H1 (cell line): ENCODE measurements around the gene ITGB7. TPM values are rescaled to one million over a fixed set of nuclear protein-coding genes. Genes with fewer than 3 reads are reported as not detected.

Source experiments
- CTCF ChIA-PET: fragments of 300-600 bp; sonication (Branson Sonifier 250); formaldehyde crosslinking; loops from one replicate; lab custom pipeline; 2021; ENCODE audit not compliant: partially characterized antibody; lab: Charles Lee
- POLR2A ChIA-PET: fragments of 300-600 bp; sonication (Branson Sonifier 250); formaldehyde crosslinking; loops from one replicate; lab custom pipeline; 2021; ENCODE audit warnings: inconsistent platforms; ENCODE audit not compliant: partially characterized antibody; lab: Charles Lee
- DNase-seq, 2 experiments: peaks; one replicate each; pipeline versions ENCODE4 v3.0.0 to v3.0.0-alpha.2; 2010 to 2022; ENCODE audit warnings: low spot score in 2 of 2, low read depth in 1 of 2, mixed read lengths in 1 of 2
- FAIRE-seq: peaks from 2 replicates; lab custom pipeline; 2011; peaks lifted over from hg19 to GRCh38; lab: Jason Lieb, UNC
- H2AFZ ChIP-seq: 2 replicates; pipeline ENCODE4 v1.8.1; 2012; ENCODE audit warnings: low read length, inconsistent platforms
- H2AK5ac ChIP-seq: 2 replicates; pipeline ENCODE4 v1.6.1; 2013; ENCODE audit warnings: low read depth, low read length
- H2BK120ac ChIP-seq: replicated peaks from 2 replicates; pipeline ENCODE3; 2013; ENCODE audit warnings: low read depth, low read length, inconsistent platforms
- H2BK12ac ChIP-seq: 2 replicates; pipeline ENCODE4 v1.6.1; 2013; ENCODE audit warnings: low read depth, low read length
- H2BK15ac ChIP-seq: 2 replicates; pipeline ENCODE4 v1.6.1; 2013; ENCODE audit warnings: low read length
- H2BK20ac ChIP-seq: 2 replicates; pipeline ENCODE4 v1.6.1; 2013; ENCODE audit warnings: low read length
- H2BK5ac ChIP-seq: 2 replicates; pipeline ENCODE4 v1.6.1; 2013; ENCODE audit warnings: low read depth, low read length
- H3K14ac ChIP-seq: 2 replicates; pipeline ENCODE4 v1.6.1; 2013; ENCODE audit warnings: inconsistent platforms; ENCODE audit not compliant: insufficient read length
- H3K18ac ChIP-seq: 2 replicates; pipeline ENCODE4 v1.6.1; 2013; ENCODE audit warnings: low read length; ENCODE audit errors: extremely low read depth
- H3K23ac ChIP-seq: 2 replicates; pipeline ENCODE4 v1.6.1; 2013; ENCODE audit warnings: inconsistent platforms; ENCODE audit not compliant: insufficient read length
- H3K23me2 ChIP-seq: 2 replicates; pipeline ENCODE4 v1.6.1; 2013; ENCODE audit warnings: low read depth, low read length
- H3K27ac ChIP-seq: 2 replicates; pipeline ENCODE4 v1.6.1; 2011; ENCODE audit warnings: low read depth, low read length, inconsistent platforms
- H3K27me3 ChIP-seq, 4 experiments: replicated peaks in 1 of 4; 1 replicate in 1 of 4; 2 replicates in 3 of 4; pipeline versions ENCODE4 v1.6.1 to v1.8.1; 2011 to 2013; ENCODE audit warnings: low read length in 3 of 4, mild to moderate bottlenecking in 3 of 4, inconsistent platforms in 2 of 4, mixed read lengths in 2 of 4, moderate library complexity in 1 of 4; ENCODE audit not compliant: control insufficient read depth in 3 of 4, insufficient read depth in 3 of 4; ENCODE audit errors: extremely low read depth in 1 of 4
- H3K36me3 ChIP-seq, 4 experiments: 2 replicates each; pipeline versions ENCODE4 v1.6.1 to v1.8.1; 2011 to 2013; ENCODE audit warnings: mild to moderate bottlenecking in 4 of 4, low read length in 3 of 4, moderate library complexity in 2 of 4, control low read depth in 1 of 4, inconsistent platforms in 1 of 4; ENCODE audit not compliant: insufficient read depth in 4 of 4, control insufficient read depth in 2 of 4
- H3K4ac ChIP-seq: replicated peaks from 2 replicates; pipeline ENCODE3; 2013; ENCODE audit warnings: low read length, low read depth, mixed read lengths, inconsistent platforms; ENCODE audit not compliant: insufficient read length
- H3K4me1 ChIP-seq, 4 experiments: replicated peaks in 1 of 4; 1 replicate in 1 of 4; 2 replicates in 3 of 4; pipeline versions ENCODE4 v1.6.1 to v1.8.1; 2011 to 2013; ENCODE audit warnings: low read length in 3 of 4, inconsistent platforms in 2 of 4, mixed read lengths in 1 of 4; ENCODE audit not compliant: insufficient read depth in 4 of 4, control insufficient read depth in 3 of 4
- H3K4me2 ChIP-seq, 2 experiments: 2 replicates each; pipeline versions ENCODE4 v1.6.1 to v1.8.1; 2011 to 2013; ENCODE audit warnings: low read depth in 2 of 2, low read length in 2 of 2, control low read depth in 1 of 2, inconsistent platforms in 1 of 2, mild to moderate bottlenecking in 1 of 2; ENCODE audit not compliant: insufficient read depth in 1 of 2
- H3K4me3 ChIP-seq, 4 experiments: fragments of 200-600, 300-600 bp in 1 of 4; sonication (generic), shearing (Covaris generic), sonication (Bioruptor Twin) in 1 of 4; 2 replicates each; pipeline versions ENCODE4 v1.5.1 to v1.8.1; 2011 to 2016; ENCODE audit warnings: low read length in 4 of 4, low read depth in 3 of 4, control low read depth in 2 of 4, inconsistent platforms in 2 of 4, mild to moderate bottlenecking in 2 of 4, mixed read lengths in 1 of 4, moderate library complexity in 1 of 4; ENCODE audit not compliant: insufficient read depth in 2 of 4; ENCODE audit errors: extremely low read depth in 1 of 4
- H3K56ac ChIP-seq: replicated peaks from 2 replicates; pipeline ENCODE3; 2013; ENCODE audit warnings: low read depth, mild to moderate bottlenecking, mixed read lengths, low read length, inconsistent platforms; ENCODE audit not compliant: insufficient read length
- H3K79me1 ChIP-seq: 2 replicates; pipeline ENCODE4 v1.6.1; 2013; ENCODE audit warnings: low read depth, low read length, control low read depth
- H3K79me2 ChIP-seq, 2 experiments: 2 replicates each; pipeline versions ENCODE4 v1.6.1 to v1.8.1; 2012 to 2013; ENCODE audit warnings: low read length in 2 of 2, mild to moderate bottlenecking in 2 of 2, inconsistent platforms in 1 of 2; ENCODE audit not compliant: insufficient read depth in 2 of 2, control insufficient read depth in 1 of 2
- H3K9ac ChIP-seq, 4 experiments: replicated peaks in 1 of 4; 1 replicate in 1 of 4; 2 replicates in 3 of 4; pipeline versions ENCODE4 v1.6.1 to v1.8.1; 2011 to 2013; ENCODE audit warnings: low read depth in 3 of 4, low read length in 3 of 4, control low read depth in 2 of 4, mild to moderate bottlenecking in 2 of 4, moderate library complexity in 2 of 4, inconsistent platforms in 1 of 4; ENCODE audit errors: extremely low read depth in 1 of 4
- H3K9me3 ChIP-seq, 2 experiments: 2 replicates each; pipeline versions ENCODE4 v1.6.1 to v1.8.1; 2012 to 2013; ENCODE audit warnings: mild to moderate bottlenecking in 2 of 2, moderate library complexity in 2 of 2, control low read depth in 1 of 2, inconsistent platforms in 1 of 2, low read depth in 1 of 2, low read length in 1 of 2, mixed read lengths in 1 of 2; ENCODE audit not compliant: insufficient read depth in 2 of 2
- H4K20me1 ChIP-seq, 2 experiments: replicated peaks in 1 of 2; 2 replicates each; pipeline versions ENCODE3 to v1.8.1; 2011 to 2013; ENCODE audit warnings: inconsistent platforms in 2 of 2, low read length in 2 of 2, mild to moderate bottlenecking in 1 of 2; ENCODE audit not compliant: insufficient read depth in 2 of 2, control insufficient read depth in 1 of 2
- H4K5ac ChIP-seq: 2 replicates; pipeline ENCODE4 v1.6.1; 2013; ENCODE audit warnings: low read length, low read depth, mixed read lengths, inconsistent platforms; ENCODE audit not compliant: insufficient read length
- H4K8ac ChIP-seq: 2 replicates; pipeline ENCODE4 v1.8.0; 2013; ENCODE audit warnings: mild to moderate bottlenecking, moderate library complexity, low read length, inconsistent platforms; ENCODE audit not compliant: insufficient read depth; ENCODE audit errors: extremely low read depth
- H4K91ac ChIP-seq: replicated peaks from 2 replicates; pipeline ENCODE3; 2013; ENCODE audit warnings: low read length, mixed read lengths, inconsistent platforms; ENCODE audit not compliant: insufficient read length
- SP1 ChIP-seq: IDR thresholded peaks from 2 replicates; pipeline ENCODE4 v1.6.1; 2011; ENCODE audit warnings: low read depth, low read length
- WGBS, 2 experiments: shearing (Covaris generic) in 1 of 2; methylation state at CpG; one replicate each; pipeline versions ENCODE4 v1.1.6 to v1.1.7; 2013 to 2015; ENCODE audit warnings: low lambda C conversion rate in 2 of 2, mixed read lengths in 2 of 2, inconsistent platforms in 1 of 2, low coverage in 1 of 2, missing lambda C conversion rate in 1 of 2; ENCODE audit not compliant: insufficient replicate concordance in 2 of 2, insufficient coverage in 1 of 2, insufficient read length in 1 of 2; ENCODE audit errors: extremely low coverage in 1 of 2, missing lambda C conversion rate in 1 of 2; 5-methylcytosine and 5-hydroxymethylcytosine counted together
- polyA plus RNA-seq, 7 experiments: library from polyadenylated mRNA; depleted of rRNA in 3 of 7; stranded (reverse) in 5 of 7; unstranded in 2 of 7; fragments of >200 nt in 5 of 7; fragments of 200-250 nt in 2 of 7; gene quantifications; 1 replicate in 5 of 7; 2 replicates in 1 of 7; 4 replicates in 1 of 7; pipeline versions ENCODE4 v1.2.1 to v1.2.3, GENCODE V29; 2011 to 2013; ENCODE audit warnings: missing spikeins in 2 of 7, mixed read lengths in 2 of 7
- total RNA-seq: library from RNA; stranded (reverse); fragmentation: NEBNext Ultra II Directional; extraction: Animal tissue kit (Norgen Biotek cat#: 25700); gene quantifications from 2 replicates; pipeline ENCODE4 v1.2.1, GENCODE V29; 2021
- TF ChIP-seq, protein P1 (sequence below): IDR thresholded peaks from 2 replicates; pipeline ENCODE4 v1.6.1; 2011; ENCODE audit warnings: low read length, improper control_type of control experiment

ITGB7 gene
- total and polyA plus RNA-seq, 2 of the 8 experiments (the other 6 are each of a cell fraction or from before 2014, with no cell fraction given) = 0.35 to 0.54 TPM

DNA sequence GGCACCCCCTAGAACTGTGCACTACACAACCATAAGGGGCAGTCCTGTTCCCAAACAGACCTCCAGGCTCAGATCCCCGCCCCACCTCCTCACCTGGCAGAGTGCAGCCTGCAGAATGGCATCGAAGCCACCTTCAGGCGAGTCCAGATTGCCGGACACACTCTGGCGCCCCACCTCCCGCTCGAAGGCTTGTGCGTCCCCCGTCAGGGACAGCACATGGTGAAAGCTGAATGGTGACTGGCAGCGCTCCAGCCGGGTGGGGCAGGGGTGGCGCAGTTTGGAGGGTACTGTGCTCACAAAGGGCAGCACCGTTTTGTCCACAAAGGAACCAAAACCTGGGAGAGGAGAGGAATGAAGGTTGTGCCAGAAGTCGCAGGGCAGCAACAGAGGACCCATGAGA lies 10.6 kb downstream of the ITGB7 start:
- no peak overlapping the region for H2BK12ac ChIP-seq
- no peak overlapping the region for H3K23ac ChIP-seq
- no peaks in the 10 kb centered on the region for H3K79me2 ChIP-seq
- FAIRE-seq (no peak), DNase-seq (no peak)
- no peaks in the 10 kb centered on the region; a peak in 1 of 7 replicates for H3K4me1 ChIP-seq
- no peak overlapping the region for H2BK120ac ChIP-seq
- H3K23me2 ChIP-seq = peaks cover 2% of the 10 kb centered on the region; the same call in 1 of the 2 replicates
- no peak overlapping the region for H3K14ac ChIP-seq
- no peak overlapping the region for H3K18ac ChIP-seq
- H4K8ac ChIP-seq = no peak overlapping the region; the same call in 1 of the 2 replicates
- H4K5ac ChIP-seq = no peak overlapping the region
- ChIA-PET CTCF (interaction anchor here (0.7 to 12.9 kb wide), 24 partner anchors 11 to 149 kb away, joined by 3 to 198 read pairs (median 8); partner anchors contain the start of genes CSAD, ESPL1, ITGB7 and MYG1), POLR2A (interaction anchor here (1.2 to 2.0 kb wide), 8 partner anchors 8 to 189 kb away, joined by 3 to 8 read pairs (median 4); partner anchors contain the start of gene ITGB7)
- peaks cover 0 to 4% of the 10 kb centered on the region in 2 experiments for H4K20me1 ChIP-seq
- H3K4ac ChIP-seq = no peak overlapping the region
- H4K91ac ChIP-seq = no peak overlapping the region
- no peak overlapping the region for H3K27ac ChIP-seq
- H3K4me3 ChIP-seq = no peak overlapping the region
- H2BK15ac ChIP-seq = no peak overlapping the region
- TF ChIP-seq, protein P1, sequence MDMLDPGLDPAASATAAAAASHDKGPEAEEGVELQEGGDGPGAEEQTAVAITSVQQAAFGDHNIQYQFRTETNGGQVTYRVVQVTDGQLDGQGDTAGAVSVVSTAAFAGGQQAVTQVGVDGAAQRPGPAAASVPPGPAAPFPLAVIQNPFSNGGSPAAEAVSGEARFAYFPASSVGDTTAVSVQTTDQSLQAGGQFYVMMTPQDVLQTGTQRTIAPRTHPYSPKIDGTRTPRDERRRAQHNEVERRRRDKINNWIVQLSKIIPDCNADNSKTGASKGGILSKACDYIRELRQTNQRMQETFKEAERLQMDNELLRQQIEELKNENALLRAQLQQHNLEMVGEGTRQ = no peak
- TF ChIP-seq SP1 = no peak
- no peak overlapping the region for H2BK20ac ChIP-seq
- H2AK5ac ChIP-seq = no peak overlapping the region; the same call in 1 of the 2 replicates
- H3K4me2 ChIP-seq = no peak overlapping the region
- H3K27me3 ChIP-seq = peaks cover 2 to 37% (median 20%) of the 10 kb centered on the region in 4 experiments
- no peaks in the 10 kb centered on the region for H3K79me1 ChIP-seq
- no peak overlapping the region for H2AFZ ChIP-seq
- WGBS, 2 experiments = 83% methylated on average over 13 of the region's 14 CpGs; no CpG with 5 or more reads in 1 of the 2 experiments
- no peak overlapping the region for H3K56ac ChIP-seq
- H2BK5ac ChIP-seq = no peak overlapping the region
- no peaks in the 10 kb centered on the region for H3K9me3 ChIP-seq
- H3K9ac ChIP-seq = no peak overlapping the region
- H3K36me3 ChIP-seq = no peaks in the 10 kb centered on the region
